ENCODE data around the gene CALML5. TPM values are rescaled to one million over a fixed set of nuclear protein-coding genes. Genes with fewer than 3 reads are reported as not detected.

Gene CALML5
- total RNA-seq (2014; rRNA removed; shearing (Covaris generic)): not detected in 2 replicates

- DNase-seq (ENCODE audit: low spot score): no peak
Measured at GRCh38 chr10:5499493-5500140, at the start of gene CALML5. CALML5 (minus strand) TSS chr10:5499570; CDS start chr10:5499438, 132 bp downstream.

- no peak for DNase-seq (ENCODE audit: low spot score)
Measured at GRCh38 chr10:5547931-5548660, 48.7 kb upstream of the CALML5 start.

- DNase-seq (ENCODE audit: low spot score): no peak
Measured at GRCh38 chr10:5547681-5547930, 48.2 kb upstream of the CALML5 start.

- no peak for DNase-seq (ENCODE audit: low spot score)
Measured at GRCh38 chr10:5546891-5547680, 47.7 kb upstream of the CALML5 start.

- peak; percentile 77 for DNase-seq (ENCODE audit: low spot score)
Measured at GRCh38 chr10:5545778-5546710, 46.7 kb upstream of the CALML5 start.

GRCh38 chr10:5545426-5545777 is 46.0 kb upstream of the CALML5 start:
- DNase-seq (ENCODE audit: low spot score): no peak

- DNase-seq (ENCODE audit: low spot score): no peak
Measured at GRCh38 chr10:5545011-5545410, 45.6 kb upstream of the CALML5 start.

GRCh38 chr10:5544216-5544805 is 44.9 kb upstream of the CALML5 start:
- no peak for DNase-seq (ENCODE audit: low spot score)

GRCh38 chr10:5543623-5544022 is 44.3 kb upstream of the CALML5 start:
- DNase-seq (ENCODE audit: low spot score): no peak

GRCh38 chr10:5542100-5542499 is 42.7 kb upstream of the CALML5 start:
- DNase-seq (ENCODE audit: low spot score): no peak

- no peak for DNase-seq (ENCODE audit: low spot score)
Measured at GRCh38 chr10:5540891-5541290, 41.5 kb upstream of the CALML5 start.

- no peak for DNase-seq (ENCODE audit: low spot score)
Measured at GRCh38 chr10:5540080-5540479, 40.7 kb upstream of the CALML5 start.

- no peak for DNase-seq (ENCODE audit: low spot score)
Measured at GRCh38 chr10:5538892-5539651, 39.7 kb upstream of the CALML5 start.

- DNase-seq (ENCODE audit: low spot score): no peak
Measured at GRCh38 chr10:5538446-5538845, 39.1 kb upstream of the CALML5 start.

GRCh38 chr10:5537684-5538083 is 38.3 kb upstream of the CALML5 start:
- DNase-seq (ENCODE audit: low spot score): no peak

GRCh38 chr10:5536486-5537081 is 37.2 kb upstream of the CALML5 start:
- no peak for DNase-seq (ENCODE audit: low spot score)

- DNase-seq (ENCODE audit: low spot score): no peak
Measured at GRCh38 chr10:5534880-5535856, 35.8 kb upstream of the CALML5 start.

GRCh38 chr10:5534051-5534821 is 34.9 kb upstream of the CALML5 start:
- DNase-seq (ENCODE audit: low spot score): no peak
